Esophagus squamous epithelium (tissue), 4 donors: ENCODE data around the gene DTX1.

ENCODE experiments used
- POLR2A ChIP-seq, 4 donors: fragments of 450-650 bp; IDR thresholded peaks; one replicate each; pipeline ENCODE4 v1.6.1; 2017; ENCODE audit warnings: antibody characterized with exemption in 4 of 4, mild to moderate bottlenecking in 4 of 4, moderate library complexity in 3 of 4
- TF ChIP-seq, protein P1 (sequence below), 6 experiments: fragments of 450-650 bp in 4 of 6; fragments of 200-600 bp in 2 of 6; sonication (generic) in 2 of 6; IDR thresholded peaks; one replicate each; pipeline ENCODE4 v1.5.1; 2016 to 2019; ENCODE audit warnings: antibody characterized with exemption in 6 of 6, mild to moderate bottlenecking in 4 of 6, moderate library complexity in 4 of 6

- TF ChIP-seq, protein P1, sequence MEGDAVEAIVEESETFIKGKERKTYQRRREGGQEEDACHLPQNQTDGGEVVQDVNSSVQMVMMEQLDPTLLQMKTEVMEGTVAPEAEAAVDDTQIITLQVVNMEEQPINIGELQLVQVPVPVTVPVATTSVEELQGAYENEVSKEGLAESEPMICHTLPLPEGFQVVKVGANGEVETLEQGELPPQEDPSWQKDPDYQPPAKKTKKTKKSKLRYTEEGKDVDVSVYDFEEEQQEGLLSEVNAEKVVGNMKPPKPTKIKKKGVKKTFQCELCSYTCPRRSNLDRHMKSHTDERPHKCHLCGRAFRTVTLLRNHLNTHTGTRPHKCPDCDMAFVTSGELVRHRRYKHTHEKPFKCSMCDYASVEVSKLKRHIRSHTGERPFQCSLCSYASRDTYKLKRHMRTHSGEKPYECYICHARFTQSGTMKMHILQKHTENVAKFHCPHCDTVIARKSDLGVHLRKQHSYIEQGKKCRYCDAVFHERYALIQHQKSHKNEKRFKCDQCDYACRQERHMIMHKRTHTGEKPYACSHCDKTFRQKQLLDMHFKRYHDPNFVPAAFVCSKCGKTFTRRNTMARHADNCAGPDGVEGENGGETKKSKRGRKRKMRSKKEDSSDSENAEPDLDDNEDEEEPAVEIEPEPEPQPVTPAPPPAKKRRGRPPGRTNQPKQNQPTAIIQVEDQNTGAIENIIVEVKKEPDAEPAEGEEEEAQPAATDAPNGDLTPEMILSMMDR (IDR thresholded peaks at IDR 0.05): no peak
- no peak for TF ChIP-seq POLR2A (IDR thresholded peaks at IDR 0.05)
Observed at GRCh38 chr12:113101751-113102150, 45.2 kb downstream of the DTX1 start.
